Brain pericyte (primary cell): ENCODE measurements around the gene SEC11A.
"Not testable (repeated sequence)": the region's sequence is repeated elsewhere in the genome, so short reads cannot be mapped to it uniquely, and the experiment has no call there.

Experiments used
- DNase-seq: peaks from one replicate; pipeline ENCODE4 v3.0.0-alpha.2; 2012; ENCODE audit warnings: low read depth, low spot score

Gene SEC11A

DNA sequence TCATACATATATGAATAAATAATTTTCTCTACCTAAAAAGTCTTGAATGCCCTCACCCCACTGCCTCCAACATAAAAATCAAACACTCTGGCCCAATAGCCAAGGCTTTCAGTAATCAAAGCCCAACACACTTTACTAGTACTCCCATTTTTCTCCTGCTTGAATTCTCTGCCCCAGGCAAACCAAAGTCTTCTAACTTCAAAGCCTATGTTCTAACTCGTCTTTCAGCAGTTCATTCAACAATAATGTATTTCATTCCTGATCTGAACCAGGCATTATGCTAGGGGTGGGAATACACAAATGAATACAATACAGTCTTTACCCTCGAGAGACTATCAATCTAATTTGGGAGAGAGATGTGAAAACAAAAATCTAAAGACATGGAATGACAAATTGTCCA lies 21.1 kb upstream of the SEC11A start:
- no peak for DNase-seq

GRCh38 chr15:84736375-84736774 lies 20.4 kb upstream of the SEC11A start:
- DNase-seq = no peak

DNA sequence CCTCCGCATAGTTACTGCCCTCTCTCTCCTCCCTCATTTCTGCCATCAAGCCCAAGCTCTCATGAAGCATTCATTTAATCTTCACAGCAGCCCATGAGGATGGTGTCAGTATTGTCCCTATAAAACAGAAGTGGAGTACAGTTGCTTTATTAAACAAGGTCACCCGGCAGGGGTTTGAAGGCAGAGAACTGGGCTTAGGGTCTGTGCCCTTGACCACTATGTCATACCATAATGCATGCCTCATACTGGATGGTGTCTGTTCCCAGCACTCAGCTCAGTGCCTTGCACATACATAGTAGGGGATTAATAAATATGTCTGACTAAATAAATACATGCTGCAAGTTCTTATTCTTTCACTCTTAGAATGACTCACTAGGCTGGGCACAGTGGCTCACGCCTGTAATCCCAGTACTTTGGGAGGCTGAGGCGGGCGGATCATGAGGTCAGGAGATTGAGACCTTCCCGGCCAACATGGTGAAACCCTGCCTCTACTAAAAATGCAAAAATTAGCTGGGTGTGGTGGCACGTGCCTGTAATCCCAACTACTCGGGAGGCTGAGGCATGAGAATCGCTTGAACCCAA lies 19.6 kb upstream of the SEC11A start:
- not testable (repeated sequence) for DNase-seq

GRCh38 chr15:84734794-84735479 lies 19.0 kb upstream of the SEC11A start:
- DNase-seq = no peak

- no peak for DNase-seq
These were observed 15.8 kb upstream of the SEC11A start for GRCh38 chr15:84731774-84732173.

DNA sequence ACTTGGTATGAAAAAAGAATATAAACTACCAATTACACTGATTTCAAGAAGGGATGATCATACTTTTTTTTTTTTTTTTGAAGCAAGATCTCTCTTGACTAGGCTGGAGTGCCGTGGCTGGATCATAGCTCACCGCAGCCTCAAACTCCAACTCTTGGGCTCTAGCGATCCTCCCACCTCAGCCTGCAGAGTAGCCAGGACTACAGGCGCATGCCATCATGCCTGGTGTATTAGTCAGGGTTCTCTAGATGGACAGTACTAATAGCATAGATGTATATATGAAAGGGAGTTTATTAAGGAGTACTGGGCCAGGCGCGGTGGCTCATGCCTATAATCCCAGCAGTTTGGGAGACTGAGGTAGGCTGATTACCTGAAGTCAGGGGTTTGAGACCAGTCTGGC lies 11.5 kb upstream of the SEC11A start:
- DNase-seq = no peak

- DNase-seq = no peak
These were observed 9.1 kb upstream of the SEC11A start for GRCh38 chr15:84725001-84725491.

DNA sequence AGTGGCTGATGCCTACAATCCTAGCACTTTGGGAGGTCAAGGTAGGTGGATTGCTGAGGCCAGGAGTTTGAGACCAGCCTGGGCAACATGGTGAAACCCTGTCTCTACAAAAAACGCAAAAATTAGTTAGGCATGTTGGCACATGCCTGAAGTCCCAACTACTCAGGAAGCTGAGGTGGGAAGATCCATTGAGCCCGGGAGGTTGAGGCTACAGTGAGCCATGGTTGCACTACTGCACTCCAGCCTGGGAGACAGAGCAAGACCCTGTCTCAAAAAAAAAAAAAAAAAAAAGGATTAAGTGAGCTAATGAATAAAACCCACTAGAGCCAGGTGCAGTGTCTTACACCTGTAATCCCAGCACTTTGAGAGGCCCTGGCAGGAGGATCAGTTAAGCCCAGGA lies 6.7 kb upstream of the SEC11A start:
- DNase-seq = no peak

- DNase-seq = no peak
These were observed 5.4 kb upstream of the SEC11A start for GRCh38 chr15:84721371-84721770.

GRCh38 chr15:84715441-84716035 lies 401 bp downstream of the SEC11A start:
- DNase-seq = no peak

GRCh38 chr15:84714821-84715220 lies 1.1 kb downstream of the SEC11A start:
- DNase-seq = no peak

DNA sequence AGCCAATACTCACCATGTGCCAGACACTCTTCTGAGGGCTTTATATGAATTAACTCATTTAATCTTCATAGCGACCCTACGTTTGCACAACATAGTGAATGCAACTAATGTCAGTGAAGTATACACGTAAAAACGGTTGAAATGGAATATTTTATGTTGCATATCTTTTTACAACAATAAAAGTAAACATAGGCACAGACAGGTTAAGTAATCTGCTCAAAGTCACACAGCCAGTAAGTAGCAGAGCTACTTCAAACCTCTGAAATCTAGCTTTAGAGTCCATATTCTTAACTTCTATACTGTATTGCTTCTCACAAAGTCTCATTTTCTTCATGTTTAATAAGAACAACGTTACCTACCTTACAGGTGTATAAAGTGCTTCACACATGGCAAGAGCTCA lies 1.6 kb downstream of the SEC11A start:
- no peak for DNase-seq

GRCh38 chr15:84703808-84704207 lies 12.1 kb downstream of the SEC11A start:
- DNase-seq = no peak

GRCh38 chr15:84702961-84703482 lies 12.9 kb downstream of the SEC11A start:
- no peak for DNase-seq

DNA sequence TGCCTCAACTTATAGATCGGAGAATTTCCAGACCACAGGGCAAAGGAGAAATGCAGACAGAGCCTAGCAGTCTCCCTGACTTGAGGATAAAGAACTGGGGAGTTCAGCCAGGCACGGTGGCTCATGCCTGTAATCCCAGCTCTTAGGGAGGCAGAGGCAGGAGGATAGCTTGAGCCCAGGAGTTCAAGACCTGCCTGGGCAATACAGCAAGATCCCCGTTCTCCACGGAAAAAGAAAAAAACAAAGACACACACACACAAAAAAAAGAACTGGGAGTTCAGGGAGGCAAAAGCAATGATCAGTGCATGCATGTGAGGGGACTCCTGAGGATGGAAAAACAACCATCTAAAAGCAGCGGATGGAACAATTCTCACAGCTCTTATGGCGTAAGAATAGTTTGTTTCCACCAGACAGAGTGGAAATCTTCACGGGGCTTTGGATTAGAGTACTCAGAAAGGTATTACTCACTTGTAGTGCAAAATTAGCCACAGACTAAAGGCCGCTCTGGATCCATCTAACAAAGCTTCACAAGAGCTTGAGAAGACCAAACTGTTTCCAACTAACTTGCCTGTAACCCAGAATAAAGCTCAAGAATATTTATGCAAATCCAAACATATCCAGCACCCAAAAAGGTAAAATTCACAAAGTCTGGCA lies 16.3 kb downstream of the SEC11A start:
- no peak for DNase-seq

GRCh38 chr15:84697236-84697990 lies 18.5 kb downstream of the SEC11A start:
- DNase-seq = no peak

DNA sequence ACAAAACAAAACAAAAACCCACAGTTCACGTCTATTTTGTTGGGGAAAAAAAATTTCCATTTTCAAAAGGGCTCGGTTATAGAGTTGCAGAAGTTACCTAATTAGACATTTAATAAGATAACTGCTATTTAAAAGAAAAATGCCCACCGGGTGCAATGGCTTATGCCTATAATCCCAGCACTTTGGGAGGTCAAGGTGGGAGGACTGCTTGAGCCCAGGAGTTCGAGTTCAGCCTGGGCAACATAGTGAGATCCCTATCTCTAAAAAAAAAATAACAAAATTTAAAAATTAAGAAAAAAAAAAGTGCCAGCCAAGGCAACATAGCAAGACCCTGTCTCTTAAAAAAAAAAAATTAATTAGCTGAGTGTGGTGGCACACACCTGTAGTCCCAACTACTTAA lies 19.2 kb downstream of the SEC11A start:
- DNase-seq = no peak

GRCh38 chr15:84690342-84690741 lies 25.6 kb downstream of the SEC11A start:
- no peak for DNase-seq

GRCh38 chr15:84689858-84690257 lies 26.1 kb downstream of the SEC11A start:
- DNase-seq = no peak

DNA sequence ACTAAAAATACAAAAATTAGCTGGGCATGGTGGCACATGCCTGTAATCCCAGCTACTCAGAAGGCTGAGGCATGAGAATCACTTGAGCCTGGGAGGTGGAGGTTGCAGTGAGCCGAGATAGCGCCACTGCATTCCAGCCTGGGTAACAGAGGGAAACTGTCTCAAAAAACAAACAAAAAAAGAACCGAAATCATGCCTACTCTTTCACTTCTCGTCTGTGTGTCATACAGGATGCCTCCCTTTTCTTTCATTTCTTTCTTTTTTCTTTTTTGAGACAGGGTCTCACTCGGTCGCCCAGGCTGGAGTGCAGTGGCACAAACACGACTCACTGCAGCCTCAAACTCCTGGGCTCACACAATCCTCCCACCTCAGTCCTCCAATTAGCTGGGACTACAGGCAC lies 29.5 kb downstream of the SEC11A start:
- DNase-seq = not testable (repeated sequence)

GRCh38 chr15:84685304-84685703 lies 30.6 kb downstream of the SEC11A start:
- DNase-seq = peak; percentile 16

DNA sequence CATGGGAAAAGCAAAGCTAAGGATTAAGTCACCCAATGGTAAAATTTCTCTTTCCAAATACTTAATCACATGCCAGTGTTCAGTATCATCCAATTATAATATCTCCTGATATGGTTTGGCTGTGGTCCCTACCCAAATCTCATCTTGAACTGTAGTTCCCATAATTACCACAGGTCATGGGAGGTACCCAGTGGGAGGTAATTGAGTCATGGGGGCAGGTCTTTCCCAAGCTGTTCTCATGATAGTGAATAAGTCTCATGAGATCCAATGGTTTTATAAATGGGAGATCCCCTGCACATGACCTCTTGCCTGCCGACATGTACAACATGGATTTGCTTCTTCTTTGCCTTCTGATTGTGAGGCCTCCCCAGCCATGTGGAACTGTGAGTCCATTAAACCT lies 31.8 kb downstream of the SEC11A start:
- no peak for DNase-seq
